NCI-H1694 (cell line): Measurements from ENCODE around the gene FHOD3.
A peak's percentile ranks its signal among the peaks of the same experiment; 100 is the strongest.

Experiments used
- DNase-seq: peaks from one replicate; lab custom pipeline; 2025; lab: John Stamatoyannopoulos, UW

The FHOD3 gene

GRCh38 chr18:36594621-36595020 lies 297.1 kb downstream of the FHOD3 start:
- no peak for DNase-seq

DNA sequence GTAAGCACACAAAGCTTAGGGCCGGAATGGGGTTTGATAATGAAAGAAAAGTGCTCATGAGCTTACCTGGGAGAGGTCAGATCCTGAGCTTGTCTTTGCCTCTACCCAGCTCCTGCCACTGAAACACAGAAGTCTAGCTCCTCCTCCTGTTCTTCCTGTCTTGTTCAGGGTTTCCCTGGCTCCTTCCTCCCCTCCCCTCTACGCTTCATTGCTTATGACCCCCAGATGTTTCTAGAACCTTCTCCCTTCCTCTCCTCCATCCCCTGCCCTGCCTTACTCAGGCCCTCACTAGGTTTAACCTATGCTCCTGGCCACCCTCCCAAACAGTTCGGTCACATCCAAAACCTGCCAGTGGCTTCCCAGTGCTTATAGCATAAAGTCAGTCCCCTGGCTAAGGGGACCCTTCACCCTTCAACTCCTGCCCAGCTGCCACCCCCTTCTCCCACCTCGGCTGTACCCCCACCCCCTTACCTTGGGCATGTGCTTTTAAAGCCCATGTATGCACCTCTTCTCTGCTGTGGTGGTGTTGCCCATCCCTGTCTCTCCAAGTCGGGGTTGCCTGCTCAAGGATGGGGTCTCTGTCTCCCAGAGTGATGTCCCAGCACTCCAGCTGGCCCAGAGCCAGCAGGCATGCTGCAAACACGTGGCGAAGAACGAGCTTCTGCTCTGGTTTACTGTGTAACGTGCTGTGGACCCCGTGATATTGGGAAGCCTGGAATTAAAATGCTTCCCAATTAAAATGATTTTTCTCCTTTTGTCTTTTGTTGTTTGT lies 297.7 kb downstream of the FHOD3 start:
- DNase-seq = no peak

GRCh38 chr18:36595818-36596215 lies 298.3 kb downstream of the FHOD3 start:
- DNase-seq = no peak

DNA sequence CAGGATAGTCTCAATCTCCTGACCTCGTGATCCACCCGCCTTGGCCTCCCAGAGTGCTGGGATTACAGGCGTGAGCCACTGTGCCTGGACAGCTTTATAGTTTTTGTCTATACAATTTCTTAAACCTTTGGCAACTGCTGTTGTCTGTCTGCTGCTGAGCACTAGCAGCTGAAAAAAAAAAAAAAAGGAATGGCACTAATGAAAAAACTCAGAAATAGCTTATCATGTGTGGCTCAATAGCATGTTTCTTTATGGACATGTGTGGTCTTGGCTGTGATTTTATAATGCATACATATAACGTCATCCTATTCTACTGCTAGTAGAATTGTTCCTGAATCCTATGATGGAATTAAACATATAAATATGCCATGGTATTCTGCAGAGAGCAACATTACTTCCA lies 300.1 kb downstream of the FHOD3 start:
- no peak for DNase-seq

GRCh38 chr18:36600548-36600947 lies 303.0 kb downstream of the FHOD3 start:
- no peak for DNase-seq

GRCh38 chr18:36601316-36601715 lies 303.8 kb downstream of the FHOD3 start:
- no peak for DNase-seq

GRCh38 chr18:36602071-36602470 lies 304.6 kb downstream of the FHOD3 start:
- DNase-seq = no peak

GRCh38 chr18:36602620-36603019 lies 305.1 kb downstream of the FHOD3 start:
- DNase-seq = no peak

DNA sequence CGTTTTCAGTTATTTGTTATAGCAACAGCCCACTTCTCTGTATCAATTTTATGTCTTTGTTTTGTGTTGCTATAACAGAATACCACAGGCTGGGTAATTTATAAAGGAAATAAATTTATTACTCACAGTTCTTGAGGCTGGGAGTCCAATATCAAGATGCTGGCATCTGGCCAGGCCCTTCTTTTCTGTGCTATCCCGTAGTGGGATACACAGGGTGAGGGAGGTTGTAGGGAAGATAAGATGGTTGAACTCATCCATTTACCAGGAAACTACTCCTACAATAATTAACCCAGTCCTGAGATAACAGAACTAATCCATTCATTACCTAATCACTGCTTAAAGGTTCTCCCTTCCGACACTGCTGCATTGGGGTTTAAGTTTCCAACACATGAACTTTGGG lies 310.6 kb downstream of the FHOD3 start:
- DNase-seq = no peak

DNA sequence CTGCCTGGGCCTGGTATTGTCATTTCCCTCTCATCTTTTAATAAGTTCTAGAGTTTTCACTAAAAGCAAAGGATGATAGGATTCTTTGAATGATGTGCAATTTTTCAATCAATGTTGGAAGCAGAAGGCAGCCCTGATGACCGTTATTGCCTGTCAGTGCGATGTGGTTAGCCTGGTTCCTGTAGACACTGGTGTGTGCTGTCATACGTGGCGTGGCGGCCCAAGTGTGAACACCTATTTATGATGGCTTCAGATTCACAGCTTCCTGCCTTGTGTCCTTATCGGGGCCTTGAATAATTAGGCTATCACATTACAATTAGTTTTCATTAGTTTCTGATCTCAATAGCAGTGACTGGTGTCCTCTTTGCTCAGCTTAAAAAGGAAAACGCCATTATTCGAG lies 312.7 kb downstream of the FHOD3 start:
- DNase-seq = no peak

DNA sequence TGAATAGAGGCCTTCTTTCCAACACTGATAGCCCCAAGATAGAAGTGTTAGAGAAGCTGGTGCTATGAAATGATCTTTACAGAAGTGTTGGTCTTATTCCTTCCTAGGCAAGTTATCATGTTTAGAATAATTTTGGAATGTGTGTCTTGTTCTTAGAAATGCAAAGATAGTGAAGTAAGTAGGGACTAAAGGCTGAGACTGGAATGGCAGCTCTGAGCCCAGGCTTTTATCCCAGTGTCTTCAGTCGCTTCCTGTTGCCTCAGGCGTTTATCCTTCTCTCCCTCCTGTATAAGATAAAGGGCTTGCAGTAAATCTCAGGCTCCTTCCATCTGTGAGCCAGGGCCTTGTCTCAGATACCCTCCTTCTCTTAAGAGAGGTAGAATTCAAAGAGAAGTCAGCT lies 313.1 kb downstream of the FHOD3 start:
- no peak for DNase-seq

DNA sequence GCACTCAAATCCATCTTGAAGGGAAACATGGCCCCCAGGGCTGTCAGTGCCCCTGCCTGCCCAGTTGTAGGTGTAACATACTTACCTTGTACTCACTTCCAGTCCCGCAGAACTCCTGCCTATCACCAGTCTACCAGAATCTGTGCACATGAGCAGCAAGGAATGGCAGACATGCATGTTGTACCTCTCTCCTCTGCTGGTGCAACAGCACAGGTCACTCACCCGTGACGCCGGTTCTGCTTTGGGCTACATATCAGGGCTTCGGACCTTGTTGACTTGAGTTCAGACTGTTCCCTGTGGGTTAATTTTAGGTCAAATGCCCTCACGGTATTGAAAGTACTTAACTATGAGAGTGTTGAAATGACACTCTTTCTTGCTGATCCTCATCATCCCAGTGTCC lies 315.6 kb downstream of the FHOD3 start:
- no peak for DNase-seq

- DNase-seq = no peak
These were observed 316.3 kb downstream of the FHOD3 start for GRCh38 chr18:36613810-36614209.

- no peak for DNase-seq
These were observed 323.3 kb downstream of the FHOD3 start for GRCh38 chr18:36620788-36621187.

- no peak for DNase-seq
These were observed 325.1 kb downstream of the FHOD3 start for GRCh38 chr18:36622610-36623009.

DNA sequence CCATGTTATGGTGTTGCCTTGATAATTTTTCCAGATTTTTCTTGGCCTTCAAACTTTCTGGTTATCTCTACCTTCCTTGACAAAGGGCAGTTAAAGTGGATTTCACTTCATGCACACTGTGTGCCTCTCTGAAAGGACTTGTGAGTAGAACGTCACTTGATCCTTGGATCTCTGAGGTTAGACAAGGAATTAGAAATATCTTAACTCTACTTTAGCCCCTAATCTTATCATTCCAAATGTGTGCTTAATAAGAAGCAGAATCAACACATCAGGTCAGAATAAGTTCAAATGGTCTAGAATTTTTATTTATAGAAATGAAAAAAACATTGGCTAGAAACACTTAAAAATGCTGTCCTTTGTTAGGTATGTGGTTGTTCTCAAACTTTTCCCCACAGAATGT lies 325.6 kb downstream of the FHOD3 start:
- no peak for DNase-seq

GRCh38 chr18:36623681-36624190 lies 326.2 kb downstream of the FHOD3 start:
- no peak for DNase-seq

GRCh38 chr18:36624451-36625167 lies 327.1 kb downstream of the FHOD3 start:
- DNase-seq = no peak

GRCh38 chr18:36625386-36625785 lies 327.9 kb downstream of the FHOD3 start:
- no peak for DNase-seq

GRCh38 chr18:36627637-36628036 lies 330.1 kb downstream of the FHOD3 start:
- DNase-seq = no peak

GRCh38 chr18:36628435-36629137 lies 331.1 kb downstream of the FHOD3 start:
- no peak for DNase-seq

DNA sequence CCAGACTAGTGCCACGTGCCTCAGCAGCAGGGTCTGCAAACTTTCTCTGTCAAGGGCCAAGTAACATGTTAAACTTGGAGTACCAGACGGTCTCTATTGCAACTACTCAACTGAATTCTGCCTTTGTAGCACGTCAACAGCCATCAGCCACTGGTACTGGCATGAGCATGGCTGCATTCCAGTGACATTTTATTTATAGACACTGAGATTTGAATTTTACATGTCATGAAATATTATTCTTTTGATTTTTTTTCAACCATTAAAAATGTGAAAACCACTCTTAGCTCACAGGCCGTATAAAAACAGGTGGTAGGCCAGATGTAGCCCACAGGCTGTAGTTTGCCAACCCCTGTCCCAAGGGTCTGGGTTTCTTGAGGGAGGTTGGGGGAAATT lies 331.6 kb downstream of the FHOD3 start:
- peak; percentile 28 for DNase-seq

- no peak for DNase-seq
These were observed 332.3 kb downstream of the FHOD3 start for GRCh38 chr18:36629836-36630235.
